HG03066 (cell line): ENCODE measurements around the gene TRAPPC2L.

ENCODE experiments used
- ATAC-seq: cut with Tn5 transposase; IDR thresholded peaks from one replicate; pipeline ENCODE4 v1.9.1; 2021; ENCODE audit warnings: low read depth; ENCODE audit not compliant: unreplicated experiment

The TRAPPC2L gene

GRCh38 chr16:88872650-88873331, 15.9 kb downstream of the TRAPPC2L start:
- ATAC-seq = no peak

- ATAC-seq = no peak
Measured at GRCh38 chr16:88874938-88875599, 18.1 kb downstream of the TRAPPC2L start.

DNA sequence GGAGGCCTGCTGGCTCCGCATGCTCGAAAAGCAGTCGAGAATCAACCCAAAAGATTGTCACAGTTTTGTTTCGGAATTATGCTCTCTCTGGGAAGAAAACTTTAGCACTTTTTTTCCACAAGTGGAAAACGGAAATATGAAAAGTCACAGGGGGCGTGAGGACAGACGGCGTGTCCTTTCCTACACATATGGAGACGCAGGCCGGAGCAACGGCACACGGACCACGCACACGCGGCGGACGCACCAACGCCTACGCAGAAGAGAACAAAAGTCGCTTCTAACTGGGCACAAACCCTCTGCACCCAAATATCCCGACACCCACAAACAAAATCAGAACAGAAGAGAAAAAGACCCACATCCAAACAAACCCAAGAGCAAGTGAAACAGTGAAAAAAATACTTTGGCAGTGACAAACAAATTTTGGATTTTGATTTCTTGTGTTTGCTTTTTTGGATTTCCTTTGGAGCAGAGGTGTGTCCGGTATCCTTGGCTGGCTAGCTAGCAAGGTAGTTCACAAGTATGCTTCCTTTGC, 18.8 kb downstream of the TRAPPC2L start:
- ATAC-seq = no peak

DNA sequence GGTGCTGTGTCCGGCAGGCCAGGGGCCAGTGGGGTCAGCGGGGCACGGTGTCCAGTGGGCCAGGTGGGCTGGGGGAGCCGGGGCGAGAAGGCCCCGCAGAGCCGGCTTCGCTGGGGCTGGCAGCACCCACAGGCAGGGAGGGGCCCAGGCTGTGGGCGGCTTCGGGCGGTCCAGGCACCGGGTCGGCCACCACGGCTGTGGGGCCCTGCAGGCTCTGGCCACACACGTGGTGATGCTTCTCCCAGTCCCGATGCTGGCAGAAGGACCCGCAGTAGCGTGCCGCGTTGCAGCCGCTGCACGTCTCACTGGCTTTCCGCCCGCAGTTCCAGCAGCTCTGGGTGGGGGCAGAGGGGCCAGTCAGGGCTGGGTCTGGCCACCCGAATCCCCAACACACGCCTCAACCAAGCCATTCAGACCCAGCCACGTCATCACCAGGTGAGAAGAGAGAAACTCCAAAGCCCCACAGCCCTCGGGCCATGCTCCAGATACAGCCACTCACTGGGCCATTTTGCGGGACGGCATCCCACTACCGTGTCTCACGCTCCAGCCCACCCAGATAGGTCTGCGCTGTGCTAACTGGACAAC, 20.1 kb downstream of the TRAPPC2L start:
- ATAC-seq = no peak

- no peak for ATAC-seq
Measured at GRCh38 chr16:88877564-88878289, 20.8 kb downstream of the TRAPPC2L start.

DNA sequence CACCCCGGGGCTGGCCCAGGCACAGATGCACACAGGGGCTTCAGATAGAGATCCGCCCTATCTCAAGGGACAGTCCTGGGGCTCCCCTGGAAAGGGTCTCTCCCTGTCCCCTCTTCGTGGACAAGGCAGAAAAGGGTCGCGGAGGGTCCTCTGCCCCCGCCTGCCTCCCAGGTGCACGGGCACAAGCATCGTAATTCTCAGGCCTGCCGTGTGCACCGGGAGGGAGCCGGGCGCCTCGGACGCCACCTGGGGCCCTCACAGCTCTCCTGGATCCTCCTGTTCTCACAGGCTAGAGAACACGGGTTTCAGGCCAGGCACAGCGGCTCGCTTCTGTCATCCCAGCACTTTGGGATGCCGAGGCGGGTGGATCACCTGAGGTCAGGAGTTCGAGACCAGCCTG, 21.4 kb downstream of the TRAPPC2L start:
- no peak for ATAC-seq

DNA sequence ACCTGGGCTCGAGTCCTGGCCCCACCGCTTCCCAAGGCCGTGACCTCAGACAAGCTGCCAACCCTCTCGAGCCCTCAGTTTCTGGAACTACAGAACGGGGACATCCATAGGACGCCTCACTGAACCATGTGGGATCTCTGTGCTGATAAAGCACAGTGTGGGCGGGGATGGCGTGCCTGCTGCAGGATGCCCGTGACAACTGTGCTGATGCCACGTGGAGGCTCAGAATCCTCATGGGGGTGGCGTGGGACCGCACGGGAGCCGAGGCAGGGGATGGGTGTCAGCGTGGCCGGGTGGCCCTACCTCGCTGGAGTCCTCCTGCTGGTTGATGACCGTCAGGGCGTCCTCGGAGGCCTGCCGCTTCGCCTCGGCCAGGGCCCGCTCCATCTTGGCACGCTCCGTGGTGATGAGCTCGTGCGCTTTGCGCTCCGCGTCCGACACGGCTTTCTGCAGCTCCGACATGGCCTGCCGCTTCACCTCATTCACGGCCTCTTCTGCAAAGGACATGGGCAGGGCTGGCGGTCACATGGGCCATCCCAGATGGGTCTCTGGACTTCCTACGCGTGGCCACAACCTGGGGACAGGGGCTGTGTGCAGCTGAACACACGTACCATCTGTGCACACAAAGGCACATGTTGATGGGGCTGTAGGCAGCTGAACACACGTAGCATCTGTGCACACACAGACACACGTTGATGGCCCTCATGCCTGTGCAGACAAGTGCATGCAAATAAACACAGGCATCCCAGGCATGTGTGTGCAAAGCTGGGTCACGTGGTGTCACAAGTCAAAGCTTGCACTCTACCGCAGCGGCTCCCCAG, 22.2 kb downstream of the TRAPPC2L start:
- no peak for ATAC-seq

GRCh38 chr16:88879788-88880055, 22.8 kb downstream of the TRAPPC2L start:
- ATAC-seq = no peak

DNA sequence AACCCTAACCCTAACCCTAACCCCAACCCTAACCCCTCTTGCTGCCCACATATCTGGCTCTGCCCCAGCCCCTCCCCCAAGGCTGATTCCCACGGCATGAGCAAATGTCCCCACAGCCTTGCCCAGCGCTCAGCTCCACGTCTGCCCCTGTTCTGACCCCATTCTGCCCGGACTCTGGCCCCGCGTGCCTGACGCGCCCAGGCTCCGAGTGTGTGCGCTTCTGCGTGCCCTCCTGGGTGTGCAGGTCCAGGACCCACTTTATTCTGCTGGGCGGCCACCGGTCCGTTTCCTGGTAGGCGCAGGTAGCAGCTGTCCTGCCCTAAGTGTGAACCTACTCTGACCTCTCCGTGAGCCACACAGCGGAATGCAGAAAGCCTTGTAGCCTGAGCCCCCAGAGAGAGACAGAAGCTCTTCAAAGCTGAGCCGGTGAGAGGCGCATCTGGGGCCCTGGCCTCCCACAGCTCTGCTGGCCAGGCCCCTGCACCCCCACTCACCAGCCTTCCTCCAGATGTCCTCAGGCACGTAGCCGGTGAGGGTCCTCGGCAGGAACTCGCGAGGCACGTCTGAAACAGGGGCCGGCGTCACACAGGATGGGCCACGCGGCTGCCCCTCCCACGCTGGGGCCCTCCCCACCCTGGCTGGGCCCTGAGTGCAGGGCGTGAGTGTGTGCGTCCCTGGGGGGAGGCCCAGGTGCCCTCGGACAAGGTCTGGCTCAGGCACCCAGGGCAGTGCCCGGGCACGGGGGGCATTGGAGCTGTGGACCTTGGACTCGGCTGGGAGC, 23.5 kb downstream of the TRAPPC2L start:
- no peak for ATAC-seq

- ATAC-seq = no peak
Measured at GRCh38 chr16:88881007-88881615, 24.2 kb downstream of the TRAPPC2L start.

GRCh38 chr16:88881675-88882357, 24.9 kb downstream of the TRAPPC2L start:
- no peak for ATAC-seq

- no peak for ATAC-seq
Measured at GRCh38 chr16:88882358-88883030, 25.6 kb downstream of the TRAPPC2L start.

DNA sequence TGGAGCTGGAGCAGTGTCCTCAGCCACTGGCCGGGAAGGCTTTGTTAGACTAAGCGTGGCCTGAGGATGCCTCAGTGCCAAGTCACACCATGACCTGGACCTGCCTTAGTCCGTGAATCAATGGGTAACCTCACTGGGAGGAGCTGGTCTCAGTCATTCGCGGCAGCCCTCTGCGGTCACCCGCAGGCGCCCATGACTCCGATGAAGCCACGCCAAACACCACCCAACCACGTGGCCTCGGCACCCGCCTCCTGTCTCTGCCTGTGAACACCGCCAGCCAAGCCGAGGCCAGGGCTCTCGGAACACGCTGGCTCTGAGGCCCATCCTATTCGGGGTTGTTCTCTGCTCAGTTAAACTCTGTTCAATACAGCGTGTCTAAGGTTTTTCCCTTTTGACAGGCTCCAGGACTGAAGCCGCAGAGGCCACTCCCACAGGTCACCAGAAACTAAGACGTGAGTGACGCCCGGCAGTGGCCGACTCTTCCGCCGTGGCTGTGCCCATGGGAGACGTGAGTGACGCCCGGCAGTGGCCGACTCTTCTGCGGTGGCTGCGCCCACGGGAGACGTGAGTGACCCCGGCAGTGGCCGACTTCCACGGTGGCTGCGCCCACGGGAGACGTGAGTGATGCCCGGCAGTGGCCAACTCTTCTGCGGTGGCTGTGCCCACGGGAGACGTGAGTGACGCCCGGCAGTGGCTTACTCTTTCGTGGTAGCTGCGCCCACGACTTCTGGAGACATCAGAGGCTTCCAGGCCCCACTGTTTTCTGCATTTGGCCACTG, 26.4 kb downstream of the TRAPPC2L start:
- no peak for ATAC-seq

DNA sequence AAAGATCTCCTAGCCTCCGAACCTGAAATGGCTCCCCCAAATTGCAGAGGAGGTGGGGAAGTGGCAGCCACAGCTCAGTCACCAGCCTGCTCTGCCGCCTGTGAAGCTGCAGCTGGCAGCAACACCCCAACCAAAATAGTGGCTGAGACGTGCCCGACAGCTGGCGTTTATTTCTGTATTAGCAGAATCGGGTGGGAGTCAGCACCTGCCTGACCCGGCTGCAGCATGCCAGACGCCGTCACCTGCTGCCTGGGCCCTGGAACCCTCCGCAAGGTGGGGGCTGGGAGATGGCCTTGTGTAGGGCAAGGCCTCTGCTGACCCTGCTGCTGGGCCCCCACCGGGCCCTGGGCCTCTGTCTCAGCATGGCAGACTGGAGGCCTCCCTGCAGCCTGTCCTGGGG, 27.0 kb downstream of the TRAPPC2L start:
- ATAC-seq = no peak

GRCh38 chr16:88884569-88885271, 27.8 kb downstream of the TRAPPC2L start:
- ATAC-seq = no peak

DNA sequence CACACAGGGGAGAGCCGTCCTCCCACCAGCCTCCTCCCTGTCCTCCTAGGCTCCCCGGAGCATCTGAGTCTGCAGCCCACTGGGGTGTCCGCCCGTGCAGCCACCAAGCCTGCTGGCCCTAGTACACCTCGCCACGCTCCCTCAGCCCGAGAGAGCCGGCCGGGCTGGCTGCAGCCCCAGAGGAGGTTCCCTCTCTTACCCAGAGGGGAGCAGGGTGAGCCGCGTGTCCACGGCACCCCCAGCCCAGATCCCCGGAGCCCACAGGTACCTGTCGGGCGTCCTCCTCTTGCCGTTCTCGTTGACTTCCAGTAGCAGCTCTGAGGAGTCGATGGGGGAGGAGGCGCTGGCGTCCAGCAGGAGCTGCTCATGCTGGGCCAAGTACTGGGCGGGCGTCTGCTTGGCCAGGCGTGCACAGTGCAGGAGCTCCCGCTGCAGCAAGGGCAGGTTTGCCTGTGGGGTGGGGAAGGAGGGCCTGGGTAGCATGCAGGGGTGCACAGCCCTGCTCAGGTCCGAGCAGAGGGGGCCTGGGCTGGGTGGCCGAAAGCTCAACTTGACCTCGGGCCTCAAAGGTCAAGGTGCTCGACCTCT, 28.9 kb downstream of the TRAPPC2L start:
- no peak for ATAC-seq
